C4-2B (cell line): ENCODE results near the gene CACNA1B.
"Not testable (repeated sequence)": the region's sequence is repeated elsewhere in the genome, so short reads cannot be mapped to it uniquely, and the experiment has no call there.

Source experiments
- H3K27ac ChIP-seq: fragments of 450-650 bp; 2 replicates; pipeline ENCODE4 v1.5.1; 2017
- ZFX ChIP-seq: fragments of 450-650 bp; IDR thresholded peaks from 2 replicates; pipeline ENCODE4 v1.6.1; 2017
- TF ChIP-seq, protein P1 (sequence below): fragments of 450-650 bp; conservative IDR thresholded peaks from 2 replicates; pipeline ENCODE4 v1.5.1; 2017; ENCODE audit warnings: mild to moderate bottlenecking

The CACNA1B gene

DNA sequence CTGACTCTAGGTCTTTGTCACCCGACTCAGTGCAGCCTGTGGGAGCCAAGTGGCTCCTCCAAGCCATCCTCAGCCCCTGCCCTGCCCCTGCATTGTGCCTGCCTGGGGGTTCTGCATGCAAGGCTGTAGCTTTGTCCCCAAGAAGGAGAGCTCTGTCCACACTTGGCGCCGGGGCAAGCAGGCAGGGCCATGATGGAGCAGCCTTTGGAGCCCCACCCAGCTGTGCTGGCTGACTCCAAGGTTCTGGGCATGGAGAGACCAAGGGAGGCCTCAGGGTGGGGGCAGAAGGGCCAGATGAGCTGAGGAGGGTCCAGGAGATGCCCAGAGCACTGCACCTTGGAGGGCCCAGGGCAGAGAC is 226.2 kb downstream of the CACNA1B start:
- no peak overlapping the region for H3K27ac ChIP-seq
- TF ChIP-seq, protein P1, sequence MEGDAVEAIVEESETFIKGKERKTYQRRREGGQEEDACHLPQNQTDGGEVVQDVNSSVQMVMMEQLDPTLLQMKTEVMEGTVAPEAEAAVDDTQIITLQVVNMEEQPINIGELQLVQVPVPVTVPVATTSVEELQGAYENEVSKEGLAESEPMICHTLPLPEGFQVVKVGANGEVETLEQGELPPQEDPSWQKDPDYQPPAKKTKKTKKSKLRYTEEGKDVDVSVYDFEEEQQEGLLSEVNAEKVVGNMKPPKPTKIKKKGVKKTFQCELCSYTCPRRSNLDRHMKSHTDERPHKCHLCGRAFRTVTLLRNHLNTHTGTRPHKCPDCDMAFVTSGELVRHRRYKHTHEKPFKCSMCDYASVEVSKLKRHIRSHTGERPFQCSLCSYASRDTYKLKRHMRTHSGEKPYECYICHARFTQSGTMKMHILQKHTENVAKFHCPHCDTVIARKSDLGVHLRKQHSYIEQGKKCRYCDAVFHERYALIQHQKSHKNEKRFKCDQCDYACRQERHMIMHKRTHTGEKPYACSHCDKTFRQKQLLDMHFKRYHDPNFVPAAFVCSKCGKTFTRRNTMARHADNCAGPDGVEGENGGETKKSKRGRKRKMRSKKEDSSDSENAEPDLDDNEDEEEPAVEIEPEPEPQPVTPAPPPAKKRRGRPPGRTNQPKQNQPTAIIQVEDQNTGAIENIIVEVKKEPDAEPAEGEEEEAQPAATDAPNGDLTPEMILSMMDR = no peak
- no peak for TF ChIP-seq ZFX

DNA sequence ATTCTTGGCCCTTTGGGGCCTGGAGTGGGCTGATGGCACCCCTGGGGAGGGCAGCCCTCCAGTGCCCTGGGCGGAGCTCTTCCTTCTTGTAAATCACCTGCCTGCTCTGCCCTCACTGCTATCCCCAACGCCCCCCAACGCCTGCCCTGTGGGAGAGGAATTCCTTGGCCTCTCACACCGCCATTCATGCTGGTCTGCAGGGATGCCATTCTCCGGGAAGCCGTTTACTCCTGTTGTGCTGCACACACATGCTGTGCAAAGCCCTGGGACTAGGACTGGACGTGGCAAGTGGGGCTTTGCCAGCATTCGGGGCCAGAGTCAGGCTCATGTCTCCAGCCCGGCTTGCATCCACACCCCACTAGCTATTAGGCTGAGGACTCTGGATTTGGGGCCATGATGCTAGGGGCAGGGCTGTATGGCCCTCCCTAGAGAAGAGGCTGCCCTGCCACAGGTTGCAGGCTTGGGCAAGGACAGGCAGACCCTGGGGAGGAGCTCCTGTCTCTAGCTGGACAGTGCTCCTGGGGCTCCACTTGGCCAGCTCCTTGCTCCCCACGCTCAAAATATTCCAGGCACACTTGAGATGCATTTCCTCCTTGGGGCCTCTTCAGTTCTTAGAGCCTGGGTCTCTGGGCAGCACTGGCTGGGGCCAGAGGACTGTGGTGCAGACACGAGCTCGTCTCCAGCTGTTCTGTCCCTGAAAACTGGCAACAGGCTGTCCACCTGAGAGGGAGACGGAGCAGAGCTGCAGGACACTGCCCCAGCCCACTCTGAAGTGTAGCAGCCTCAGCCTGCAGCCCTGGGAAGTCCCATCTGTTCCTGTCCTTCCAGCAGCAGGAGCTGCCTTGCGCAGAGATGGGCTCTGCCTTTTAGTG is 226.9 kb downstream of the CACNA1B start:
- H3K27ac ChIP-seq = no peak overlapping the region
- TF ChIP-seq ZFX = no peak
- TF ChIP-seq, protein P1 = no peak

DNA sequence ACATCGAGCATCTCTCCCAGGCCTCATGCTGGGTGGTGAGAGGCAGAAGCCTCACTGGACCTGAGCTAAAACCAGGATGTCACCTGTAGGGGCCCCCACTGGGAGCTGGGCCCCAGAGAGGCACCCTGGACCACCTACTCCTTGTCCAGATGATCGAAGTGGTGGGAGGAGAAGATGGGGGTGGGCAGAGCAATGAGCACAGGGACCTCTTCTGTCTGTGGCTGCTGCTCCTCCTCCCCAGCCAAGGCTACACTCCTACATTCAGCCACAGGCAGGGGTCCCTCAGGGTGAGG is 227.5 kb downstream of the CACNA1B start:
- no peak overlapping the region for H3K27ac ChIP-seq
- TF ChIP-seq, protein P1 = no peak
- no peak for TF ChIP-seq ZFX

DNA sequence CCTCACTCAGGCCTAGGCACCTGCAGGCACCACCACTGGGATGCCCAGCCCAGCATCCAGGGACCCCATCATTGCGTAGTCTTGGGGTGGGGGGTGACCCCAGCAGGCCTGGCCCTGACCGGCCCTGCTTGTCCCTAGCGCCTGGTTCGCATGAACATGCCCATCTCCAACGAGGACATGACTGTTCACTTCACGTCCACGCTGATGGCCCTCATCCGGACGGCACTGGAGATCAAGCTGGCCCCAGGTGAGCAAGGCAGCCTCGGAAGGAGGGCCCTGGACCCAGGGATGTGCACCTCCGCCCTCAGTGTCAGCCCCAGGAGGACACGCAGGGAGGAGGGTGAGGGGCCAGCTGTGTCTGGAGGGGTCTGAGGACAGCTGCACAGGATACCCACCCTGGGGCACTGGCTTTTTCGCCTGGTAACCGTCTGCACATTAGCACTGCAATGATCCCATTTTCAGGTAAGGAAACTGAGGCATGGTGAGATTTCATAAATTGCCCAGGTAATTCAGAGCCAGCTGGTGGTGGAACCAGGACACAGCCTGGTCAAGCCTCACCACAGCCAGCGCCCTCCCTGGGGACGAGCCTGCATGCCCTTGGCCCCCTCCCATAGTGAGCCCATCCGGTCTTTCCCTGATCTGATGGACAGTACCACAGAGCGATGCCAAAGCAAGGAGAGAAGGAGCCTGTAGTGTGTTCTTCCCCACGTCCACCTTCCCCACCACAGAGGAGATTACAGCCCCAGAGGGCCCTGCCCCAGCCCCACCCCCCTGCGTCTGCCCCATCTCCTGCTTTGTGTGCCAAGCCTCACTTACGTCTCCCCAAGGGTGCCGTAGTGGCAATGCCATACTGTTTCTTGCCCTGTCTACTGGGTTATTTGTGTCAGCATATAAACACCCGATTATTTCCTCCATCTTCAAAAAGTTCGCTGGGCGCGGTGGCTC is 228.3 kb downstream of the CACNA1B start:
- TF ChIP-seq, protein P1 = no peak
- TF ChIP-seq ZFX = no peak

DNA sequence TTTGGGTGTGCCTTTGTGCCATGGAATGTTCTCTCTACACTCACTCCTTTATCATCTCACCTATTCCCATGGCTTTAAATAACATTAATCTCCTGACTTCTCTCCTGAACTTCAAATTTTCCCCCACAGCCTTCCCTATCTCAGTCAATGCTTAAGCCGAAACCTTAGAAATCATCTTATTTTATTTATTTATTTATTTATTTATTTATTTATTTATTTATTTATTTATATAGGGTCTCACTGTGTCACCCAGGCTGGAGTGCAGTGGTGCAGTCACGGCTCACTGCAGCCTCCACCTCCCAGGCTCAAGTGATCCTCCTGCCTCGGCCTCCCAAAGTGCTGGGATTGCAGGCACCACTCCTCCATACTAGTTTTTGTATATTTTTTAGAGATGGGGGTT is 229.5 kb downstream of the CACNA1B start:
- not testable (repeated sequence) for H3K27ac ChIP-seq

More for the DNA sequence above, 228.3 kb downstream of the CACNA1B start:
- H3K27ac ChIP-seq = no peak overlapping the region

DNA sequence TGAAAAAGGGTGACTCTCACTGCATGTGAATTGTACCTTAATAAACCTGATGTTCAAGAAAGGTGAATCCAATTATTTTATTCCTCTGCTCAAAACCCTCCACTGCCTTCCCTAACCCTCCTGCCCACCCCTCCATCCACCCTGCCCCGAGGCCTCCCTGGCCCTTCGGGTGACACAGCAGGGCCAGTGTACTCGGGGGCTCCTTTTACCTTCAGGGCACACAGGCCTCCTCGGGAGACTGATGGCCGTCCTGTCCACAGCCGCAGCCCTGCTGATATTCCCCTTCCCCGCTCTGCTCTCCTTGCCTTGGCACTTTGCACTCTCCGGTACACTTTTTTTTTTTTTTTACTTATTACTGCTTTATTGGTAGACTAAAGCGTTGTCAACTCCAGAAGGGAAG is 234.0 kb downstream of the CACNA1B start:
- no peak for TF ChIP-seq ZFX
- TF ChIP-seq, protein P1 = no peak
- H3K27ac ChIP-seq = no peak overlapping the region

DNA sequence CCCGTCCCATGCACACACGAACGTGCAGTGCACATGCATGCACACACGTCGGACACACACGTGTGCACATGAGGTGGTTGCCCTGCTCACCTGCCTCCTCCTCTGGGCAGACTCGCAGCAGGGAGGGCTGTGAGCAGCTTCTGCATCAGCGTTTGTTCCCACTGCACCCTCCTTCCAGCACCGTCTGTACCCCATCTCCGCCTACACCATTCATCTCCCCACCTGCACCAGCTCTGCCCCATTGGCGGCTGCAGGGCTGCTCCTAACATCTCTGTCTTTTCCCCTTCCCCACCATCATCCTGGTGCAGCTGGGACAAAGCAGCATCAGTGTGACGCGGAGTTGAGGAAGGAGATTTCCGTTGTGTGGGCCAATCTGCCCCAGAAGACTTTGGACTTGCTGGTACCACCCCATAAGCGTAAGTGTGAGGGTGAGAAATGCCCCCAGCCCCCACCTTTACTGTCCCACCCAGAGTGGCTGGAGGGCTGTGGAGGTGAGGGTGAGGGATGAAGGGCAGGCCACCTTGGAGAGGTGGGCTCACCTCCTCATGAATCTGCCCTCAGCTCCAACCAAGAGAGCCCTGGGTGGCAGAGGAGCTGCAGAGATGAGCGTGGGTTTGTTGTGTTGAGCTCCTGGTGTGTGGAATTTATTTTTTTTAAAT is 234.6 kb downstream of the CACNA1B start:
- TF ChIP-seq, protein P1 = no peak
- no peak overlapping the region for H3K27ac ChIP-seq
